Heart left ventricle (tissue), 16 donors: ENCODE results near the gene TRIM46. TPM values are rescaled to one million over a fixed set of nuclear protein-coding genes. Genes with fewer than 3 reads are reported as not detected.
"Not testable (repeated sequence)": the region's sequence is repeated elsewhere in the genome, so short reads cannot be mapped to it uniquely, and the experiment has no call there.

ENCODE experiments used
- ATAC-seq, 4 donors: fragments of 200-7000 bp; cut with Tn5 transposase; one replicate each; pipeline ENCODE4 v1.9.1; 2020 to 2022; ENCODE audit warnings: moderate library complexity in 4 of 4, mild to moderate bottlenecking in 3 of 4, moderate number of reproducible peaks in 1 of 4
- DNase-seq, 5 donors: peaks; one replicate each; pipeline ENCODE4 v3.0.0-alpha.2; 2020
- H3K27ac ChIP-seq, 12 donors: fragments of 200-600 bp; sonication (generic) in 4 of 12; one replicate each; pipeline versions ENCODE4 v1.5.0 to v1.8.0; 2016 to 2022; ENCODE audit warnings: mild to moderate bottlenecking in 2 of 12
- H3K27me3 ChIP-seq, 9 donors: fragments of 200-600 bp; sonication (generic) in 2 of 9; one replicate each; pipeline versions ENCODE4 v1.5.1 to v1.8.0; 2016 to 2022; ENCODE audit warnings: mild to moderate bottlenecking in 3 of 9
- H3K36me3 ChIP-seq, 9 donors: fragments of 200-600 bp; sonication (generic) in 2 of 9; one replicate each; pipeline versions ENCODE4 v1.5.0 to v1.8.0; 2018 to 2022; ENCODE audit warnings: mild to moderate bottlenecking in 2 of 9
- H3K4me1 ChIP-seq, 12 donors: fragments of 200-600 bp; sonication (generic) in 4 of 12; one replicate each; pipeline versions ENCODE4 v1.5.0 to v1.8.0; 2016 to 2022; ENCODE audit warnings: mild to moderate bottlenecking in 3 of 12
- H3K4me3 ChIP-seq, 12 donors: fragments of 200-600 bp; sonication (generic) in 4 of 12; one replicate each; pipeline versions ENCODE4 v1.5.0 to v1.8.0; 2017 to 2022; ENCODE audit warnings: mild to moderate bottlenecking in 9 of 12, moderate library complexity in 4 of 12
- H3K9me3 ChIP-seq, 12 donors: fragments of 200-600 bp; sonication (generic) in 4 of 12; one replicate each; pipeline versions ENCODE4 v1.5.0 to v1.8.0; 2016 to 2022; ENCODE audit warnings: mild to moderate bottlenecking in 1 of 12
- CTCF ChIP-seq, 12 donors: fragments of 200-600 bp; sonication (generic) in 4 of 12; IDR thresholded peaks; one replicate each; pipeline versions ENCODE4 v1.5.0 to v1.8.0; 2018 to 2022; ENCODE audit warnings: antibody characterized with exemption in 12 of 12, mild to moderate bottlenecking in 5 of 12
- POLR2A ChIP-seq, 2 donors: fragments of 450-650 bp; IDR thresholded peaks; one replicate each; pipeline ENCODE4 v1.6.1; 2017; ENCODE audit warnings: antibody characterized with exemption in 2 of 2, mild to moderate bottlenecking in 2 of 2, moderate library complexity in 2 of 2
- WGBS, 4 donors: extraction: QIAGEN DNeasy Blood & Tissue Kit in 2 of 4; methylation state at CpG; one replicate each; pipeline versions ENCODE4 v1.1.5 to v1.1.7; 2013 to 2018; 5-methylcytosine and 5-hydroxymethylcytosine counted together
- intact Hi-C, 10 donors: fragments of 100-400 bp; cut with DNase I; formaldehyde crosslinking; loops; one replicate each; pipeline versions ENCODE4 v1.11.1 to v1.14.2; 2022
- polyA plus RNA-seq, 2 donors: library from polyadenylated mRNA; stranded (reverse); fragments of 200-250 nt; gene quantifications; one replicate each; pipeline ENCODE4 v1.2.3, GENCODE V29; 2013
- total RNA-seq, 9 donors: library from RNA; depleted of rRNA in 2 of 9; stranded (reverse); fragments of >200 nt in 2 of 9; fragmentation: NEBNext Ultra II Directional in 3 of 9; extraction: Animal tissue kit (Norgen Biotek cat#: 25700) in 3 of 9; gene quantifications; one replicate each; pipeline versions ENCODE4 v1.1.0 to v1.2.4, GENCODE V29; 2016 to 2023
- donor health status: ischemic (EF 13 %, LVEDD 7.1; RV severe dilation, severe dysfunction).
- donor health status: healthy with polysubstance abuse.
- donor health status: DM: no; HTN: yes; CAD: no.
- donor health status: DM: no; HTN: no; CAD: no.
- donor health status: ischemic (EF 25% LVEDD 6.9; RV normal size, moderate dysfunction).
- donor health status: ischemic (EF 25% LVEDD 5.7; RV mildly dilated, moderate dysfunction).
- donor health status: healthy.
- donor health status: DM: yes; HTN: yes; CAD: no.
- donor health status: ischemic (EF 35%, LVEDD 5.7; RV mildly dilated, moderate dysfunction).
- donor health status: nonischemic (EF 11% LVEDD 7.7; RV severe dilation, severe dysfunction).
- donor health status: DM: yes; HTN: yes; CAD: no.
- donor health status: PGD.
- donor health status: ischemic (EF 29% LVEDD 5.4; RV normal size, mild dysfunction).
- donor health status: nonischemic (EF 23%, LVEDD 6.1; RV moderate dilation, normal function).

Gene TRIM46
- total and polyA plus RNA-seq, 11 donors = 0.04 to 0.41 (median 0.12) TPM; not detected in 5

GRCh38 chr1:155188268-155188667 lies 14.6 kb downstream of the TRIM46 start:
- no peak for TF ChIP-seq POLR2A (IDR thresholded peaks at IDR 0.05)
- no peak for TF ChIP-seq CTCF (IDR thresholded peaks at IDR 0.05)
- Histone ChIP-seq H3K4me1 (peaks cover 0 to 25% (median 13%) of the 10 kb centered on the region in 12 donors), H3K9me3 (no peaks in the 10 kb centered on the region), H3K27me3 (no peaks in the 10 kb centered on the region), H3K36me3 (no peaks in the 10 kb centered on the region), H3K27ac (no peak overlapping the region), H3K4me3 (no peak overlapping the region)
- ATAC-seq (no peak), DNase-seq (peak in 3 of 5 donors; percentile 11 to 28 (median 22))
- WGBS, 4 donors = 80 to 91% (median 89%) methylated on average over 4 to 14 of the region's 14 CpGs
- intact Hi-C loops = no loop called here

- H3K27ac ChIP-seq, H3K27me3 ChIP-seq, ATAC-seq, H3K9me3 ChIP-seq, H3K4me3 ChIP-seq, H3K36me3 ChIP-seq, intact Hi-C loops: not testable (repeated sequence)
- peak in 2 of 5 donors; percentile 6 to 7 for DNase-seq
- H3K4me1 ChIP-seq = peaks cover 0 to 34% (median 24%) of the 10 kb centered on the region in 12 donors
- 93 to 96% (median 95%) methylated on average over 15 to 25 of the region's 45 CpGs for WGBS, 4 donors
These were observed 16.3 kb downstream of the TRIM46 start for GRCh38 chr1:155189926-155190325.

DNA sequence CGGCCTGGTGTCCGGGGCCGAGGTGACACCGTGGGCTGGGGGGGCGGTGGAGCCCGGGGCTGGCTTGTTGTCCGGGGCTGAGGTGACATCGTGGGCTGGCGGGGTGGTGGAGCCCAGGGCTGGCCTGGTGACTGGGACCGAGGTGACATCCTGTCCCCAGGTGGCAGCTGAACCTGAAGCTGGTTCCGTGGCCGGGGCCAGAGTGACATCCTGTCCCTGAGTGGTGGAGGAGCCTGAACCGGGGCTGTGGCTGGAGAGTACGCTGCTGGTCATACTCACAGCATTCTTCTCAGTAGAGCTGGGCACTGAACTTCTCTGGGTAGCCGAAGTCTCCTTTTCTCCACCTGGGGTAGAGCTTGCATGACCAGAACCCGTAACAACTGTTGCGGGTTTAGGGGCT lies 18.3 kb downstream of the TRIM46 start:
- intact Hi-C loops = loop anchor here in 1 of 10 donors (2.0 kb wide), 1 partner anchor 17 kb away; no protein-coding TSS in a partner anchor
- peak overlapping the region in 3 of 12 donors; percentile 88 to 93 (median 89) for H3K27ac ChIP-seq

GRCh38 chr1:155192346-155193274 lies 19.0 kb downstream of the TRIM46 start:
- Histone ChIP-seq H3K4me3 (peak overlapping the region in 10 of 12 donors; percentile 28 to 70 (median 60)), H3K27ac (peak overlapping the region; percentile 23 to 95 (median 81)), H3K4me1 (peaks cover 0 to 33% (median 24%) of the 10 kb centered on the region in 12 donors), H3K9me3 (no peaks in the 10 kb centered on the region), H3K27me3 (no peaks in the 10 kb centered on the region), H3K36me3 (peaks cover 0 to 9% (median 0%) of the 10 kb centered on the region in 9 donors)
- peak in 2 of 5 donors; percentile 7 to 26 for DNase-seq
- ATAC-seq = peak in 3 of 4 donors; percentile 0 to 2 (median 1)
- 51 to 57% (median 55%) methylated on average over 13 to 20 of the region's 20 CpGs for WGBS, 4 donors
- intact Hi-C loops = loop anchor here in 1 of 10 donors (2.0 kb wide), 1 partner anchor 18 kb away; no protein-coding TSS in a partner anchor
- TF ChIP-seq POLR2A (IDR thresholded peaks at IDR 0.05) (no peak), CTCF (IDR thresholded peaks at IDR 0.05) (no peak)

More for the DNA sequence above, 18.3 kb downstream of the TRIM46 start:
- H3K4me1 ChIP-seq = peaks cover 0 to 33% (median 24%) of the 10 kb centered on the region in 12 donors
- DNase-seq (peak in 2 of 5 donors; percentile 19 to 23), ATAC-seq (no peak)
- peaks cover 0 to 5% (median 0%) of the 10 kb centered on the region in 9 donors for H3K36me3 ChIP-seq
- no peak overlapping the region for H3K4me3 ChIP-seq
- WGBS, 4 donors = 90 to 94% (median 93%) methylated on average over 7 to 17 of the region's 17 CpGs
- no peaks in the 10 kb centered on the region for H3K27me3 ChIP-seq
- TF ChIP-seq POLR2A (IDR thresholded peaks at IDR 0.05) (no peak), CTCF (IDR thresholded peaks at IDR 0.05) (no peak)
- no peaks in the 10 kb centered on the region for H3K9me3 ChIP-seq
